ENCODE measurements around the gene CAPN5. TPM values are rescaled to one million over a fixed set of nuclear protein-coding genes. Genes with fewer than 3 reads are reported as not detected.

The CAPN5 gene
- total and polyA plus RNA-seq, 2 donors from 2014 or later, result 20.0 to 36.0 TPM

GRCh38 chr11:77127920-77128691, 61.3 kb downstream of the CAPN5 start, which contains the start of gene MYO7A:
Gene MYO7A, plus strand, starts transcription at chr11:77128246. Its CDS starts 2,389 bp downstream, at chr11:77130635.
- no peak within 1 kb of the TSS for H3K27ac ChIP-seq (ENCODE audit: low read depth in 2 of 2, low read length in 2 of 2)
- no peak for TF ChIP-seq CTCF (IDR thresholded peaks at IDR 0.05; ENCODE audit: borderline replicate concordance, extremely low read depth, insufficient read depth)
- DNase-seq (peak; percentile 91 to 96 (median 93)), FAIRE-seq (no peak)
- intact Hi-C loops (cut with DNase I), result no loop called here
- H3K4me3 ChIP-seq (ENCODE audit: low read length in 3 of 3), result peak within 1 kb of the TSS in 2 of 3 donors; percentile 42 to 64
- no peaks in the 10 kb centered on the region for H3K27me3 ChIP-seq (ENCODE audit: control insufficient read depth, insufficient read depth, low read length)
- peaks cover 0 to 26% (median 20%) of the 10 kb centered on the region in 3 donors for H3K4me1 ChIP-seq (ENCODE audit: control insufficient read depth in 2 of 3, insufficient read depth in 2 of 3, low read depth in 1 of 3, low read length in 3 of 3)
- H3K9me3 ChIP-seq (ENCODE audit: control insufficient read depth in 2 of 3, insufficient read depth in 1 of 3, low read length in 3 of 3), result no peaks in the 10 kb centered on the region
- H3K9ac ChIP-seq (ENCODE audit: low read length in 3 of 3), result peak within 1 kb of the TSS in 1 of 3 donors; percentile 40
- no peaks in the 10 kb centered on the region for H3K36me3 ChIP-seq (ENCODE audit: control insufficient read depth in 2 of 3, insufficient read depth in 3 of 3, low read length in 3 of 3)

GRCh38 chr11:77129069-77129841, 62.5 kb downstream of the CAPN5 start:
- FAIRE-seq, result no peak
- no peaks in the 10 kb centered on the region for H3K27me3 ChIP-seq (ENCODE audit: control insufficient read depth, insufficient read depth, low read length)
- TF ChIP-seq CTCF (IDR thresholded peaks at IDR 0.05; ENCODE audit: borderline replicate concordance, extremely low read depth, insufficient read depth), result no peak
- peaks cover 0 to 26% (median 20%) of the 10 kb centered on the region in 3 donors for H3K4me1 ChIP-seq (ENCODE audit: control insufficient read depth in 2 of 3, insufficient read depth in 2 of 3, low read depth in 1 of 3, low read length in 3 of 3)
- H3K27ac ChIP-seq (ENCODE audit: low read depth in 2 of 2, low read length in 2 of 2), result no peak overlapping the region
- no peaks in the 10 kb centered on the region for H3K36me3 ChIP-seq (ENCODE audit: control insufficient read depth in 2 of 3, insufficient read depth in 3 of 3, low read length in 3 of 3)
- intact Hi-C loops (cut with DNase I), result no loop called here
- peak overlapping the region in 1 of 3 donors; percentile 64 for H3K4me3 ChIP-seq (ENCODE audit: low read length in 3 of 3)
- peak in 1 of 5 donors; percentile 62 for DNase-seq
- H3K9ac ChIP-seq (ENCODE audit: low read length in 3 of 3), result no peak overlapping the region
- no peaks in the 10 kb centered on the region for H3K9me3 ChIP-seq (ENCODE audit: control insufficient read depth in 2 of 3, insufficient read depth in 1 of 3, low read length in 3 of 3)

- Histone ChIP-seq H3K36me3 (ENCODE audit: control insufficient read depth in 2 of 3, insufficient read depth in 3 of 3, low read length in 3 of 3) (no peaks in the 10 kb centered on the region), H3K9me3 (ENCODE audit: control insufficient read depth in 2 of 3, insufficient read depth in 1 of 3, low read length in 3 of 3) (no peaks in the 10 kb centered on the region), H3K27ac (ENCODE audit: low read depth in 2 of 2, low read length in 2 of 2) (peak overlapping the region; percentile 69 to 76), H3K9ac (ENCODE audit: low read length in 3 of 3) (peak overlapping the region in 1 of 3 donors; percentile 31), H3K4me3 (ENCODE audit: low read length in 3 of 3) (peak overlapping the region in 1 of 3 donors; percentile 64), H3K4me1 (ENCODE audit: control insufficient read depth in 2 of 3, insufficient read depth in 2 of 3, low read depth in 1 of 3, low read length in 3 of 3) (peaks cover 0 to 26% (median 20%) of the 10 kb centered on the region in 3 donors), H3K27me3 (ENCODE audit: control insufficient read depth, insufficient read depth, low read length) (no peaks in the 10 kb centered on the region)
- intact Hi-C loops (cut with DNase I), result no loop called here
- FAIRE-seq (no peak), DNase-seq (peak in 1 of 5 donors; percentile 45)
- TF ChIP-seq CTCF (IDR thresholded peaks at IDR 0.05; ENCODE audit: borderline replicate concordance, extremely low read depth, insufficient read depth), result no peak
These were observed 63.3 kb downstream of the CAPN5 start for GRCh38 chr11:77129842-77130756.

All from kidney (tissue), 14 donors.